AG08396 (cell line): ENCODE data around the gene CD163L1.
A peak's percentile ranks its signal among the peaks of the same experiment; 100 is the strongest.
"Not testable (repeated sequence)": the region's sequence is repeated elsewhere in the genome, so short reads cannot be mapped to it uniquely, and the experiment has no call there.

Experiments used
- DNase-seq: peaks from one replicate; pipeline ENCODE4 v3.0.0; 2012; ENCODE audit warnings: low spot score, mixed read lengths

CD163L1 gene

DNA sequence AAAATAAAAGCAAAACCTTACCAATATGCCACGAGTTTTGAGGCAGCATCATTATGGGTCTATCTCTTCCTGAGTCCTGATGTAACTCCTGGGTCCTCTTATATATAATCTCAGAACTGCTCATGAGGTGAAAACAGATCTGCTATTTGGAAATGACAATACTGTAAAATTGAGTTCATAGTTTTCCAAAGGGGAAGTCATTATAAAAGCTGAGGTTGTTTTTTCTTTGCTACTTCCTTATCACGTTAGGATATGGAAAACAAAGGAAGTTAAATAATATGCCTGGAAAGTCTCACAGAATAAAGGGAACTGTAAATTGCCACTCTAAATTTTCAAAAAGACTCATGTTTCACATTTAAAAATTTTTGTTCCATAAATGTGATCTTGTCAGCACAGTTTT, at the start of gene CD163L1:
Gene CD163L1 (minus strand): TSS at position 78 of the 400 bp plus-strand sequence. CDS start 26 bp downstream, at position 52.
- no peak for DNase-seq

DNA sequence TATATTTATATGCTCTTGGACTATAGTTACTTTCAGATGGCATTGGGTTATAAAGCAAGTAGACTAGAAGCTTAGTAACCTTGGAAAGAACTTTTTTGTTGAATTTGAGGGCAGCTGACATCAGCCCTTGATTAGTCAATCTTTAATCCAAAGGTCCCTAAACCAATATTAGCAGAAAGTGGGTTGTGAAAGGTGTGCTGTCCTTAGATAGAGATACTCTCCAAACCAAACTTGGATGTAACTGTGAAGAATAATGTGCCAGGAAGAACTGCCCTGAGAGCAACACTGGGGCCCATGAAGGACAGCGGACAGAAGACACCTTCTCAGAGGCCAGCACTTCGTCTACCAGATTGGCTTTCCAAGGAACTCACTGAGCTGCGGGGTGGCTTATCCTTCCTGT, 49.1 kb upstream of the CD163L1 start:
- no peak for DNase-seq

DNA sequence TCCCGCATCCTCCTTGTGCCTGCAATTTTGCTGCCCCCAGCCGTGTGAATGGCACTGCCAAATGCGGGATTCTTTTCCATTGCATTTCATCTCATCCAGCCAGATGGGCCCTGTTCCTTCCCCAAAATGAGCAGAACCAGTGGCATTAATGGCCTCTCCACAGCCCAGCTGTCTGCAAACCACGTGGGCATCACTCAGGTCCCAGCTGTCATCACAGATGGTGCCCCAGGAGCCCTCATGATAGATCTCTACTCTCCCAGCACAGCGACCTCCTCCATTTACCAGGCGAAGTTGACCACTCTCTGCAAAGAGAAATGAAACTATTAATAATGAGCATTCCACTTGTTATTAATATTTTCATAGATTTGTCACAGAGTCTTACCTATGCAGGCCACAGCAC, 42.6 kb upstream of the CD163L1 start:
- no peak for DNase-seq

DNA sequence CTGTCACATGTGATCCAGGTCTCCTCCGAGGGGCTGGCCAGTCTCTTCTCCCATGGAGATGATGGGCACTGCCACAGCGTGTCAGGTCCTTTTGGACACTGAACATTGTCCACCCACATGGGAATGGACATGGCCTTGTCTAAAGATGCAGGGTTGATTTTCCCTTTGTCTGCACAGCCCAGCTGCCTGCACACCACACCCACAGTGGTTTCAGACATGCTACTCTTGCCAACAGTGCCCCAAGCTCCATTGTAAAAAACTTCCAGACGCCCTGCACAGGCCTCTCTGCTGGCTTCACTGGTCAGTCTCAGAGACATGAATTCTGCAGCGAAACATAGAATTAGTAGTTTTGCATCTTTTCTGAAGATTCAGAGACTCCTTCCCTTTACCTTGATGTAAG, 41.1 kb upstream of the CD163L1 start:
- no peak for DNase-seq

DNA sequence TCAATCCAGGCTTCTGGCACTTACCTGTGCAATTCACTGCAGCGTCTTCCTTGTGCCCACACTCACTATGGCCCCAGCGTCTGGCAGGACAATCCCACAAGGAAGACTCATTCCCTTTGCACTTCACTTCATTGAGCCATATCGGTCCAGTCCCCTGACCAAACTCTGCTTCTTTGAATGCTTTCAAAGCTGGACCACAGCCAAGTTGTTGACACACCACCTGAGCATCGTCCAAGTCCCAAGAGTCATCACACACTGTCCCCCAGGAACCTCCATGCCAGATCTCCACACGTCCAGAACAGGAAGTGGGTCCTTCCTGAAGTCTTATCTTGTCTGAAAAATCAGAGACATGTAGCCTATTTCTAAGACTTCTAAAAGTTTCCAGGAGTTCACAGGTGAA, 39.4 kb upstream of the CD163L1 start:
- DNase-seq: no peak

DNA sequence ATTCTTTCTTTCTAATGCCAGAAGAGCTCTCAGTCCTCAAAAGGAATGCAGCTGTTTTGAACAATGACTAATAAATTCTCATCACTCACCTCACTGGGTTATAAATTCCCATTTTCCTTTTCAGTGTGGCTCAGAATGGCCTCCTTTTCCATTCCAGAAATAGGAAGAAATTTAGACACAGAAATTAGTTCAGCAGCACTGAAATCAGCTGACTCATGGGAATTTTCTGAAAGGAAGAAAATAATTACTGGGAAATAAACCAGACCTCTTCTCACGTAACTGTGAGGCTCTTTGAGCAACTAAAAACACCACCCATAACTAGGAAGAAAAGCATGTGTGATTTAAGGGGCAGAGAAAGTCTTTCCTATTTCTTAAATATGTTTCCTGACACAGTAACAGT, 35.8 kb upstream of the CD163L1 start:
- no peak for DNase-seq

DNA sequence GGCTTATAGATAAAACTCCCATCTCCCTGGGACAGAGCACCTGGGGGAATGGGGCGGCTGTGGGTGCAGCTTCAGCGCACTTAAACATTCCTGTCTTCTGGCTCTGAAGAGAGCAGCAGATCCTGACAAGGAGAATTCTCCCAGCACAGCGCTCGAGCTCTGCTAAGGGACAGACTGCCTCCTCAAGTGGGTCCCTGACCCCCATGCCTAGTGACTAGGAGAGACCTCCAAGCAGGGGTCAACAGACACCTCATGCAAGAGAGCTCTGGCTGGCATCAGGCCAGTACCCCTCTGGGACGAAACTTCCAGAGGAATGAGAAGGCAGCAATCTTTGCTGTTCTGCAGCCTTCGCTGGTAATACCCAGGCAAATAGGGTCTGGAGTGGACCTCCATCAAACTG, 28.1 kb upstream of the CD163L1 start:
- no peak for DNase-seq

DNA sequence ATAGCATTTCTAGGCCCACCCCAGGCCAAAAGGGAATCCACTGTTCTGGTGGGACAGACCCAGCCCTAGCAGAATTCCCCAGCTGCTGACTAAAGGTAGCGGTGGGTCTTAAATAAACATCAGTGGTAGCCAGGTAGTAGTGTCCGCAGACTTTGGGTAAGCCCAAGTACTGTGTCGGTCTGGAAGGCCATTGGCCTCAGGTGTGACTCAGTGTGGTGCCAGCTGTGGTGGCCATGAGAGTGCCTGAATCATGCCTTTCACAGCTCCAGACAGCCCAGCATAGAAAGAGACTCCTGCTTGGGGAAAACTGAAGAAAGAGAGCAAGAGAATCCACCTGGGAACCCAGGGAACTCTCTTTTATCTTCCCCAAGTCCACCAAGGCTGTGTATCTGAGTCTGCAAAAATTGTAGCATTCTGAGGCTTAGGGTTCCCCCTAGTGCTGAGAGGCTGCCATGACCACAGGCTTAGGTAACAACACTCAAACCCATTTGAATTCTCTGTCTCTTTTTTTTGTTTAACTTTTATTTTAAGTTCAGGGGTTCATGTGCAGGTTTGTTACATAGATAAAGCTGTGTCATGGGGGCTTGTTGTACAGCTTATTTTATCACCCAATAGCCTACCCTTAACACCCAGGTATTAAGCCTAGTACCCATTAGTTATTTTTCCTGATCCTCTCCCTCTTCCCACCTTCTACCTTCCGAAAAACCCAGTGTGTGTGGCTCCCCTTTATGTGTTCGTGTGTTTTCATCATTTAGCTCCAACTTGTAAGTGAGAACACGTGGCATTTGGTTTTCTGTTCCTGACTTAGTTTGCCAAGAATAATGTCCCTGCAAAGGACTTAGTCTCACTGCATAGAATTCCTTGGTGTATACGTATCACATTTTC, 16.7 kb upstream of the CD163L1 start:
- peak; percentile 64 for DNase-seq

DNA sequence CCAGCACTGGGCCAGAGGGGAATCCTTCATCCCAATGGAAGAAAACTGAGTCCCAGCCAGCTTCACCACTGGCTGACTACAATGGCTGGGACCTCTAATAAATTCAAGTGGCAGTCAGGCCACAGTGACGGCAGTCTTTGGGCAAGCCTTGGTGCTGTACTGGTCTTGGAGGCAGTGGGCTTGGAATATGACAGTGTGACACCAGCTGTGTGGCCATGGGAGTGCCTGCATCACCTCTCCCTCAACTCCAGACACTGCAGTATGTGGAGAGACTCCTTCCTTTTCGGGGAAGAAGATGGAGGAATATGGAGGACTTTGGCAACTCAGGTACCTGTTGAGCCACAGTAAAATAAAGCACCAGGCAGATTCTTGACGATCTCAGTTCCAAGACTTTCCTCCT, 16.0 kb upstream of the CD163L1 start:
- no peak for DNase-seq

DNA sequence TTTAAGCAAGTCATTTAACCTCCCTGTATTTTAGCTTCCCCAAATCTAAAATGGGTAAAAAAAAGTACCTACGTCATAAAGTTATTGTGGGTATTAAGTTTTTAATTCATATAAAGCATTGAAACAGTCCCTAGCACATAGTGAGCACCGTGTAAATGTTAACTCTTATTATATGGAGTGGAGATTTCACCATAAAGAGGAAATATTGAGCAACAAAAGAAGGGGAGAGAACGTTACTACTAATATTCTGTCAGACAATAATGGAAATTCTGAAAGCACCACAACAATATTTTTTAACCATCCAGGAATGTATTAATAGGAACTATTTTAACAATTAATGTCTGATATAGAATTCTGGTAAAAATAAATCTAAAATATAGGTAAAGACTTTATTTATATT, 7.8 kb upstream of the CD163L1 start:
- no peak for DNase-seq

DNA sequence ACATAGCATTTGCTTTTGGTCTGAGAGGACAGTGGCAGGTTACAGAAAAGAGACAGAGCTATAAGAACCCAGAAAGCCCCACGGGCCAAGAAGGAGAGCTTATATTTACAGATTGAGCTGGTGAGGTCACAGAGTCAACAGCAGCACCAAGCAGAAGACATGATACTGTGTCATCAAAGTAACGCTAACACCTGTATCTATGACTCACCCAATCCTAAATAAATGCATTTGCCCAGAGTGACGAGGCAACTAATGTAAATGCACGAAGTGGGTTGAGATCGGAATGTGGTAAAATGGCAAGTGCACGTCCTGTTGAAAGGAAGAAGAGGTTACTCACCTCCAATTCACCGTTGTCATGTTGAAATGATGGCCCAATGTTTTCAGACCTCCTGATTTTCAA, 6.7 kb upstream of the CD163L1 start:
- no peak for DNase-seq

DNA sequence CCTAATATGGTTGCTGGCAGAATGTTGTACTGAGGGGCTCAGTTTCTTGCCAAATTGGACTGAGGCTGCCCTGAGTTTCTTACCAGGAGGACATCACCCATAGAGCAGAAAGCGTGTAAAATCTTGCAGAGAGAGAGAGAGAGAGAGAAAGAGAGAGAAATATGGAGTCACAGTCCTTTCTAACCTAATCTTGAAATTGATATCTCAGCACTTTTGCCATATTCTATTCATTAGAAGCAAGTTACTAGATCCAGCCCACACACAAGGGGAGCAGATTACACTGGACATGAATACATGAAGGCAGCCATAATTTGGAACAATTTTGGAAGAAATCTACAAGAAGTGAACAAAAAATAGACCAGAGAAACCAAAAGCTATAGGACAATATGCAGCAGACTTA, 4.1 kb upstream of the CD163L1 start:
- DNase-seq: no peak

DNA sequence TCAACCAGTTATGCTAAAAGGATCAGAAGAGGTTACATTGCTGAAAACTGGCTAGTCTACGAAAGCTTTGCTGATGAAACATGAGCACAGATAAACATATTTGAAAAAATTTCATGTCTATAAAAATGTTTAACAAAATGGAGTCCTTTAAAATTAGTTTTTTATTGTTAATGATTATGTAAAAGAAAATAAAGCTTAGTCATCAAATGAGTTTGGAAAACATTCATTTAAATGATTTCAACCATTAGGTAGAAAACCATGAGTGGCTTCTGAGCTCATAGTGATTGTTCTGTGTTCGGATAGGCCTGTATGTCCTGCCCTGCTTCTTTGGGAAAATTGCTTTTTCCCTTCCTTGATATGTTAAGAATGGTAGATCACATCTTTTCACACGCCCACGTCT, 584 bp upstream of the CD163L1 start:
- no peak for DNase-seq

DNA sequence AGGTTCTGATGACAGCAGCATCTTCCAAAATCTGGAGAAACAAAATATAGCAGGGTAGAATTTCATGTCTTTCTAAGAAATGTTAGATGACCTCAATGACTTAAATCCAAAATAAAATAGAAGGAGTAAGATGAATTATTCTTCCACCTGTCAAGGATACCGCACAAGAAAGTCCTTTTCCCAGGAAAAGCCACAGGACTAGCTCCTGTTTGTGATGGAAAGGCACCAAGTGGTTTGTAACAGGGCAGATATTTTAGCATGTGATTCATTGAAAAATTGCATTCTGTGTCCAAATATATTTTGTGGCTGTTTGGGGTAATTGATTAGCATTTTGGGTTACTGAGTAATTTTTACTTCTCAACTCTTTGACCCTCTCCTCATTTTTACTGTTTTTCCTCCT, 2.7 kb downstream of the CD163L1 start:
- no peak for DNase-seq

DNA sequence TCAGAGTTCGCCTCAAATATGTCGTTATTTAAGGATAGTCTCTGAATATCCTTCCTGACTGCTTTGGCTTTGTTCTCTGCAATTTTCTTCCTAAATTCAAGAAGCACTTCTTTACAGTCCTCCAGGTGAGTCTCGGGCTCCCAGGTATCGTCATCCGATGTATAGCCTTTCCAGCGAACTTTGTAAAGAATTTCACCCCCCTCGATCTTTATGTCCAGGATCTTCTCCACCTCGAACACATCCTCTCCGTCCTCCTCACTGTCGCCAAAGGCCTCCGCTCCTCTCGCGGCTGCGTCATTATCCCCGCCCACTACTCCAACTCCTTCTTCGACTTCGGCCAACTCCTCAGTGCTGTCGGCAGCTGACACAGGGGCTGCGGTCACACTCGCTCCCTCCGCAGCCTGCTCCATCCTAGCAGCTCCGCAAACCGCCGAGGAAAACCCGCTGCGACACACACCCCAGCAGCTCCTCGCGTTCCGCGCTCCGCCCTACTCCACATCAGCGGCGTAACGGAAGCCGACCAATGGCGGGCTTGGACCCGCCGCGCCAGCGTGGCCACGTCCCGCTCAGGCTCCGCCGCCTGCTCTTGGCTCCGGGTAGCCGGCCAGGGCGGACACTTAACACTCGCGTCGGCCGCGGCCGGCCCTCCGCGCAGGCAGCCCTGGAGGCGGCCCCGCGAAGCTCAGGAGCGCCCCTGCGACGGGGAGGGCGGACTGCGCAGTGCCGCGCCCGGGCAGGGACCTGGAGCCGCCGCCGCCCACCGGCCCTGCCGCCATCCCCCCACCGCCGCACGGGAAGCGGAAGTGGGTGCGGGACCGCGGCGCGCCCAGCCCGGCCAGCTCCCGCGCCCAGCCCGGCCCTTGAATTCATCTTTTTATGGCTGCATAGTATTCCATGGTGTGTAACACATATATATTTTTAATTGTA, 4.1 kb downstream of the CD163L1 start:
- peak; percentile 22 for DNase-seq

DNA sequence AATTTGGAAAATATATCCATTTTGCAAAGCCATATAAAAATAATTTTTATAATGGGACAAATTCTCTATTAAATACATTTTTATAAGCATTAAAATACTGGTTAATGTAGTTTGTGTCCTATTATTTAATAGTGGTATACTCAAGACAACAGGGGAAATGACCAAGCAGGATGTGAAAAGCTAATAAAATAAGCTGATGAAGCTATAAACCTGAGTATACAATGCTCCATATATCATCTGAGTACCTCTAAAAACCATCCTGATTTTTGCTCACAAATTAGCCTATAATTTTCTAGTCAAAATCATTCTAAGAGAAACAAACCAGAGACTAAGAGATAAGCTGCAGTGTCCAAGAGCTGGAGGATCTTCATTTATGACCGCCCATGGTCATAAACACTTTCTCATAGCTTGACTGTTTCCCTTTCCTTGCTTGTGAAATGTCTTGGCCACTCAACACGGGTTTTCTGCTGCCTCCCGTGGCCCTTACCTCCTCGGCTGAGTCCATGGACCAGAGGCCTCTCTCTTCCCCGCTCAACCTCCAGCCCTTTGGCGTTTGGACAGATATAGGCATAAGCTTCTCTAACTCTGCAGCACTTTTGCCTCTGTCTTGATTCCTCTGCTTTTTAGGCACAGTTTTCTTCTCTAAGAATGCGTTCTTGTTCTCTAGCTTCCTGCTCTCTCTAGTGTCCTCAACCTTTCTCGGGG, 5.5 kb downstream of the CD163L1 start:
- not testable (repeated sequence) for DNase-seq

DNA sequence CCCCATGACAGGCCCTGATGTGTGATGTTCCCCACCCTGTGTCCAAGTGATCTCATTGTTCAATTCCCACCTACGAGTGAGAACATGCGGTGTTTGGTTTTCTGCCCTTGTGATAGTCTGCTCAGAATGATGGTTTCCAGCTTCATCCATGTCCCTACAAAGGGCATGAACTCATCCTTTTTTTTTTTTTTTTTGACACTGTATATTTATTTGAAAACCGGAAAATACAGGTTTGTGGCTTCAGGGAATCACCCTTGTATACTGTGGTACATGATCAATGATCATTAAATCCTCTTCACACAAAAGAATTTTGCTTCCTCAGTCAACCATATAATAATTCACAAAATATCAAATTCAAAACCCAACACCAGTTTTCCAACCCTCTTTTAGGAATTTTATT, 6.5 kb downstream of the CD163L1 start:
- not testable (repeated sequence) for DNase-seq

DNA sequence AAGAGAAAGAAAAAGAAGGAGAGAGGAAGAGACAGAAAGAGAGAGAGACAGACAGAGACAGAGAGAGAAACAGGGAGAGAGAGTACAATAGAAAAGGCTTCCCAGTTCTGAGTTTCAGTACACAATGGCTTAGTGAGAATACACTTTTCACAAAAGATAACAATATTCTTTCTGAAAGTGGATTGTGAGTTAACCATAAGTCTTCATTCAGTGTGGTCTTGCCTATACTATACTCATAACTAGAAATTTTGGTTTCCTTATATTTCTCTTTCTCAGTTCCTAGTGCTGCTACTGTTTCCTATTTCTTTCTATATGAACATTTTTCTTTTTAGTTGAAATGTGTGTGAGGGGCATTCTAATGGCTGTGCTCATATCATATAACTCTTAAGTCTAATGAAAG, 9.3 kb downstream of the CD163L1 start:
- no peak for DNase-seq

DNA sequence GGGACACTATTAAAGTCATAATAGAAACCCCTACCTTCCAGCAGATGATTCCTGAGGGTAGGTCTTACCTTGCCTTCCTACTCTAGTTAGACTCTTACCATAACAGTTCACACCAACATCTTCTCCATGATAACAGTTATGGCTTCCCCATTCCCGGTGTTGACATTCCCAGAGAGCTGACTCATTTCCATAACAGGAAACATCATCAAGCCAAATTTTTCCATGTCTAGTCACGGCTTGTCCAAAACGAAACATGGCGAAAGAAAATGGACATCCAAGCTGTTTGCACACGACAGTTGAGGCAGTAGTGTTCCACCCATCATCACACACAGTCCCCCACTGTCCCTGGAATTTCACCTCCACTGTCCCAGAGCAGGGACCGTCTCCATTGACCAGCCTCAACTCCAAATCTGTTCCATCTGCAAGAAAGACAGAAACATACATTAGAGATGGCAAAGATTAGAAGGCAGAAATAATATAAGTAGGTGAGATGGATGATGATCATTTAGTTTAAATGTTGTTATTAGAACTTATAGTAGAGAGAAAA, 10.6 kb downstream of the CD163L1 start:
- DNase-seq: peak; percentile 65

DNA sequence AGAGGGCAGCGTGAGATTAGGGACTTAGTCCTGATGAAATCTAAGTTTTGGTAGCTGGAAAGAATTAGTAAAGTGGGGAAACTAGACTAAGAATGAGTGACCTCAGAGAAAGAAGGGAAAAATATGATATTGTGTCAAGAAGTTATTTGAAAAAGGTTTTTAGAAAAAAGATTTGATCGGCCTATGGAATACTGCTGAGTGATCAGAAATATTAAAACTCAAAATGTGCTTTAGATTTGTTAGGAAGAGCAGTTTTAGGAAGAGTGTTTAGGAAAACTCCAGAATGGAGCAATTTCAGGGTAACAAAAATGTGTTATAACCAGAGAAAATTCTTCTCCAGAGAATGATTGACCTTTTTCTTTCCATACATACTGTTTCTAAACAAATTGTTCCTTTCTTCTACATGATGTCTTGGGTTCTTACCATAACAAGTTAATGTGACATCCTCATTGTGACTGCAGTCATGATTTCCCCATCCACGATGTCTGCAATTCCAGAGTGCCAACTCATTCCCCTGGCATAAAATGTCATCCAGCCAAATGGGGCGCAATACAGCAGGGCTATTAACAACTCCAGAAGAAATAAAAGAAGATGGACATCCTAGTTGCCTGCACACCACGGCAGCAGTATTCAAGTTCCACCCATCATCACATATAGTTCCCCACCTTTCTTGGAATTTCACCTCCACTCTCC, 11.8 kb downstream of the CD163L1 start:
- DNase-seq: peak; percentile 13

DNA sequence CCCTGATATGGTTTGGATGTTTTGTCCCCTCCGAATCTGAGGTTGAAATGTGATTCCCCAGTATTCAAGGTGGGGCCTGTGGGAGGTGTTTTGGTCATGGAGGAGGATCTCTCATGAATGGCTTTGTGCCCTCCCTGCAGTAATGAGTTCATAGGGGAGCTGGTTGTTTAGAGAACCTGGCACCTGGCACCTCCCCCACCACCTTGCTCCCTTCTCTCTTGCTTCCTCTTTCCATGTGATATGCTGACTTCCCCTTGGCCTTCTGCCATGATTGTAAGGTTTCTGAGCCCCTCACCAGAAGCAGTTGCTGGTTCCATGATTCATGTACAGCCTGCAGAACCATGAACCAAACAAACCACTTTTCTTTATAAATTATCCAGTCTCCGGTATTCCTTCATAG, 32.6 kb downstream of the CD163L1 start:
- DNase-seq: no peak
